ENCODE results near the gene SFXN5. TPM values are rescaled to one million over a fixed set of nuclear protein-coding genes. Genes with fewer than 3 reads are reported as not detected.

The SFXN5 gene
- total RNA-seq, 1 donor from 2014 or later, result 10.3 TPM

DNA sequence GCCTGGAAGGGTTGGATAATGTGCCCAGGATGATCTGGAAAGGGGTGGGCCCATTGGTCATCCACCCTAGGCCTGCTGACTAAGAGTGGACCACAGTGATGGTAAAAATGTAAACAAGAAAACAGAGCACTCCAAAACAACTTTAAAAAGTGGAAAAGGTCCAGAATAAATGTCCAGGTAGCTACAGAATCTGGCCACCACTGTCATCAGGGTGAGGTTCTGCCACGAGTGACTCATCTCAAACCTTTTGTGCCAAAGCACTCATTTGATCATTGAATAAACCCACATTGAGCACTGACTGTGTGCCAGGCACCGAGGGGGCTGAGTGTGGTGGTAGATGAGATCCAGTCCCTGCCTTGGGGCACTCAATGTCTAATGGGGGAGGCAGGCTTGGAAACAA, 89.3 kb downstream of the SFXN5 start:
- intact Hi-C loops (cut with micrococcal nuclease), result no loop called here

DNA sequence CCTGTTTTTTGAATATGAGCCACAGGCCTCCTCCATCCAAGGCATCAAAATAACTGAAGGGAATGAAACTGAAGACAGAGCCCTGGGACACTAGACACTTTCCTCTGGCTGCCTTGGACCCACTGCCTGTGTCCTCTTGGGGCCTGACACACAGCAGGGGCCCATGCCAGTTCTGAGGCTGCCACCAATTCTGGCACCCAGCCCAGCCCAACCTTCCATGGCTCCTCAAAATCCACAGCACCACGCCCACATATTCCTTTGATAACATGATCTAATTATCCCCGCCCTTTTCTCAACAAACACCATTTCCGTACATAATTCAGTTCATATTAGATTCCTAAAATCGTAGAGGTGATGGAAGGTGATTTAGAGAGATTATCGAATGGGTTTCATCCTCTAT, 90.0 kb downstream of the SFXN5 start:
- intact Hi-C loops (cut with micrococcal nuclease), result no loop called here

DNA sequence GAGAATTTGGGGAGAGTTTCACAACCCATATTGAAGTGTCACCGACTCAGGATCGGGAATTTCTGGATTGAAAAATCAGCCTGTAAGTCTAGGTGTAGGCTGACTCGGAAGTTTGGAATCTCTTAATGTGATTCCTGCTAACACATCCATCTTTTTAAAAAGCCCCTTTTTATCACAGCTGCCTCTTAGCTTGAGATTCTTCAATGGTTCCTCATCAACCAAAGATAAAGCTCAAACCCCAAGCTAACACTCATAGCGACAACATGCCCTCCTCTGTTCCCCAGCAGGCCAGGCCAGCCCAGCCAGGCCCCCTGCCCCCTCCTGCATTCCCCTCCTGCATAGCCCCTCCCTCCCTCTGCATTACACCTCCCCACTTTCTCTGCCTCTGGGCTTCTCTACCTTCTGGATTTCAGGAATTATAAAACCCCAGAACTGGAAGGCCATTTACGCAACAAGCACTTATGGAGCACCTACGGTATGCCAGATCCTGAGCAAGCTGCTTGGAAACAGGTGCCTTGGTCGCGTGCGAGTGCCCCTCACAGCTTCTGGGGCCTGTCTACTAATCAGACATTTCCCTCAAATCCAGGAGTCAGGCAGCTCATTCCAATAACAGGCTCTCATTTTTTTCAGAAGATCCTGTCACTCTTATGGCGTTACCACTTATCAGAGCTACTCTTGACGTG, 90.8 kb downstream of the SFXN5 start:
- intact Hi-C loops (cut with micrococcal nuclease), result no loop called here

DNA sequence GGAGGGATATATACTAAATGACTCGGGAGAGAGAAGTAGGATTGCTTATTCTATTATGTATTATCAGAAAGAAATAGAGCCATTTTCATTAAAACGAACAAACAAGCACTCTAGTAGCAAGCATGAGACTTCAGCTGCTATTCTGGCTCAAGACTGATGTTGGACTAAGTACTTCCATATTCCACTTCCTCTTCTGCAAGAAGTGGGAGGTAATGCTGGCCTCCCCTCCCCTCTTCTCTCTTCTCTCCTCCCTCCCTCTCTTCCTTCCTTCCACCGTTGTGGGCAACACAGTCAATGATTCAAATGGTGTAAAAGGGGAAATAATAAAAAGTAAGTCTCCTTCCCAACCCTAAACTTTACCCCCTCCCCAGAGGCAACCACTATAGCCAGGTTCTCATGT, 91.6 kb downstream of the SFXN5 start:
- intact Hi-C loops (cut with micrococcal nuclease), result no loop called here

DNA sequence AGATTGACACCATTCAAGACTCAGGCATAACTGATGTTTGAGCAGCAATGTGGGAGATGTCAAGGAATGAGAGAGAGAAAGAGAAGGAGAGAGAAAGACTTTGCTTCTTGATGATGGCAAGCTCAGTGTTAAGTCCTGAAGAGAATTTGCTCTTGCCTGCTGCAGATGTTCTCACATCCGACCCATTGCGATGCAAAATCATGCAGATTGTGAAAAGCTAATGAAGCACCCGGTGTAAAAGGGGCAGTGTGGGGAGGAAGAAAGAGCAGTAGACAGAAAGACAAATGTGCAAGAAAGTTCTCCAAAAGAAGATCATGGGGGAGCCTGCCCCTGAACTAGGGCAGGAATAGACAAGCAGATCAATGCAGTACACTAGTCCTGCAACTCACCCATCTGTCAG, 96.5 kb downstream of the SFXN5 start:
- intact Hi-C loops (cut with micrococcal nuclease), result no loop called here

DNA sequence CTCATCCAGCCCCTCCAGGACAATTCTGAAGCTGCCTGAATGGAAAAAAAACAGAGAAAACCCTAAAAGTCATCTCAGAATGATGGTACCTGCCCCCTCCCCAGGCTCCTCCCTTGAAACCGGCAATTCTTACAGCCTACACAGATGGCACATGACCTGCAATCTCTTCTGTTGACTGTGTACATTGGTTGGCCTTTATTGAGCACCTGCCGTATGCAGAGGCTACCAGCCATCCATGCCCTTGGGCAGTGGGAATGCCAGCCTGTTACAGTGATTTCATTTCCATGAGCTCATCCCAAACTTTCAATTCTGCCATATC, 97.1 kb downstream of the SFXN5 start:
- intact Hi-C loops (cut with micrococcal nuclease), result loop anchor here (5.0 kb wide), 1 partner anchor 203 kb away; no protein-coding TSS in a partner anchor

DNA sequence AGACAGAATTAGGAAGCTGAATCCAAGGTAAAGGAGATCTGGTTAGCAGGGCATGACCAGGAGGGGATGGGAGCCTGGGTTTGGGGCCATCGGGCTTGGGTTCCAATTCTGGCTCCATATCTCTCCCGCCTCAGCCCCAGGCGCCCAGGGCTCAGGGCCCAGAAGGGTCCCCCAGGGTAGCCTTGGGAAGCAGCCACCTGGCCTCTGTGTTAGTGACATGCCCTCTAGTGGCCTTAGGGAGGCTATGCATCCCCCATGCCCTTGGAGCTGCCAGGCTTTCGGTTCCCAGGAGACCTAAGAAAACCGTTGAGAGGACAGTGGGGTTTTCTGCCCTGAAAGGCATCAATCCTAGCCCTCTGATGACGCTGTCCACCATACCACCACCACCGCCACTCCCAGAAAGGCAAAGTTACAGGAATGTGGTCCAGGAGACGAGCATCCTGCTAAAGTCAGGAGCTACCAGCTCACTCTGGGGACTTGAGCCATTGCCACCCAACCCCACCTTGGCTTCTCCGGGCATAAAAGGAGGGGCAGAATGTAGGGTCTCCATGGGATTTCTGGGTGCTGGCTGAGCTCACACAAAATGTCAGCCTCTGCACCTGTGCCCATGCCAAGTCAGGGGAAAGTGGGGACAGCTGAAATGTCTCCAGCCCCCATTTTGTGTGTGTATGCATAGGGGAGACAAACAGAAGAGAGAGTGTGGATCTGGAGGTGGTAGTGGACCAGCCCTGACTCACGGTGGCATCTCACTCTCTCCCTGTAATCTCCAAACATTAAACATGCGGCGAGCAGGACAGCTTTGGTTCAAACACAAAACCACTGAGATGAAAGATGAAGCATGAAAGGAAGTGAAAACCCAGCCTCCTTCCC, 97.7 kb downstream of the SFXN5 start:
- intact Hi-C loops (cut with micrococcal nuclease), result loop anchor here (1.0 to 5.0 kb wide), 4 partner anchors 20 to 204 kb away; no protein-coding TSS in a partner anchor

DNA sequence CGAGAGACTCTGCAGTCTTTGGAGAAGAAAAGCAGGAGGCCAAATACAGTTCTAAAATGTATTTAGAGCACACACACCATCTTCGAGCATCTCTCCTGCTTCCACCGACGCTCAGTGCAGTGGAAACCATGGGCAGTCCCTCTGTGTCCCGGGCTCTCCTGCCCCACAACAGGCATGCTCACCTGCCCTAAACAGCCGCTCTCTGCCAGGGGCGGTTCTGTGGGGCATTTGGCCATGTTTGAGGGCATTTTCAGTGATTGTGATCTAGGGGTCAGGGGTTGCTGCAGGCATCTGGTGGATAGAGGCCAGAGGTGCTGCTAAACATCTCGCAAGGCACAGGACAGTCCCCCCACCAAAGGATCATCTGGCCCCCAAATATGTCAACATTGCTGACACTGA, 98.4 kb downstream of the SFXN5 start:
- intact Hi-C loops (cut with micrococcal nuclease), result loop anchor here (1.0 to 5.0 kb wide), 4 partner anchors 19 to 204 kb away; no protein-coding TSS in a partner anchor

DNA sequence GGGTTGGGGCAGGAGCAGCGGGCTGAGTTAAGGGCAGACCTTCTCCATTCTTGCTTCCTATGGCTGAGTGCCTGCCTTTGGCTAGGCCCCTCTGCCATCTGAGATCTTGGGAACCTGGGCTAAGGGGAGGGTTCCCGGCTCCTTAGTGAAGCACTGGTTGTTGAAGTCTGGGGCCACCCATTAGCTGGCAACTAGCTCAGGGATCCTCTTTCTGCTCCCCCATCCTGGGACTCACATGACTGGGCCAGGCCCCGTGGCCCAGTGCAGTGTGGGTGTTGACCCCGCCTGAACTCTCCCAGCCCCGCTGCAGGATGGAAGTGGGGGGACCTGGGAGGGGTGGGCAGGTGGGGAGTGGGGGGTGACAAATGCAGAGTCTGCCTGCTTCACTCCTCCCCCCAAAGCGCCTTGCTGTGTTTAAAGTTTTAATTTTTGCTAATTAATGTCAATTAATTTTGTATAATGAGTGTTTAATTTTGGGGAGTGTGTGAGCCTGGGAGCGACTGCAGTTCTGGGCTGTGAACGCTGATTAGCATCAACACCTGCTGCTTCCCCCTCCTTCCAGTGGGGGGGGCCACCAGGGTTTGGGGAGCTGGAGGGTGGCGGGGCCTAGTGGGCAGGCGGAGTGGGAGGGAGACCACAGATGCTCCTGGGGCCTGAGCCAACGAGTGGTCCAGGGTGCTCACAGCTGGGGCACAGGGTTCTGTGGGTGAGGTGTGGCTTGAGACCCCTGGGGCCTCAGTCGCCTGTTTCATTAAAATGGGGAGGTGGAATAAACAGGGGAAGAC, 99.0 kb downstream of the SFXN5 start:
- intact Hi-C loops (cut with micrococcal nuclease), result loop anchor here (1.0 to 5.0 kb wide), 4 partner anchors 18 to 205 kb away; no protein-coding TSS in a partner anchor

DNA sequence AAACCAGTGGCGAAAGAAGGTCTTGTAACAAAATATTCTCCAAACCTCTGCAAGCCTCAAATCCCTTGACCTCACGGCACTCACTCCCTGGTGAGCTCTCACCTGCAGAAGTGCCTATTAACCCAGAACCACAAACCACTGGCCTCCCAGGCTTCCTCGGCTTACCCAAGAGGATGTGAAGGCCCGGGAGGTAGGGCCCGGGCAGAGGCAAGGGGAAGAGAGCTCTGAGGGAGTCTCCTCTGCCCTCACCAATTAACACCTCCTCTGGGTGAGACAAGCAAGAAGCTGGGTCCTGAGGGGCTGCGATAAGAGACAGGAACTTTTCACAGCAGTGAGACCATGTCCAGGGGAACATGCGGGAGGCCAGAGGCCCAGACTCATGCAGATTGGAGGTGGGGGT, 100.5 kb downstream of the SFXN5 start:
- intact Hi-C loops (cut with micrococcal nuclease), result loop anchor here (5.0 kb wide), 1 partner anchor 206 kb away; no protein-coding TSS in a partner anchor

DNA sequence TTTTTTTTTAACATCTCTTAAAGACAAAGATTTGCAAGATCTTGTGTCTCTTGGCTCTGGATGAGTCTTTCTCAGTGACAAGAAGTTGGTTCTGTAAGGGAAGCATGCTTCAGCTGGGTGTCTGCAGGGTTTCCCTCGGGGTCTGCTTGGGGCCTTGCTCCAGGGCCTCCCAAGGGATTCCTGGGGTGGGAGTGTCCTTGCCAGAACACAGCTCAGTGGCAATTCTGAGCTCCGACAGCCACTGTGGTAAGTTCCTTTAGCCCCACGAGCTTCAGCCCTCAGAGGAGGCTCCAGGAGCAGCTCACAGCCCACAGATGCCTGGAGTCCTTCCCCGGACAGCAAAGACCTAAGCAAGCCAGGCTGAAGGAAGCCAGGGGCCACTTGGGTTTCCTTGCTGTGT, 101.8 kb downstream of the SFXN5 start:
- intact Hi-C loops (cut with micrococcal nuclease), result loop anchor here (5.0 kb wide), 1 partner anchor 208 kb away; no protein-coding TSS in a partner anchor

DNA sequence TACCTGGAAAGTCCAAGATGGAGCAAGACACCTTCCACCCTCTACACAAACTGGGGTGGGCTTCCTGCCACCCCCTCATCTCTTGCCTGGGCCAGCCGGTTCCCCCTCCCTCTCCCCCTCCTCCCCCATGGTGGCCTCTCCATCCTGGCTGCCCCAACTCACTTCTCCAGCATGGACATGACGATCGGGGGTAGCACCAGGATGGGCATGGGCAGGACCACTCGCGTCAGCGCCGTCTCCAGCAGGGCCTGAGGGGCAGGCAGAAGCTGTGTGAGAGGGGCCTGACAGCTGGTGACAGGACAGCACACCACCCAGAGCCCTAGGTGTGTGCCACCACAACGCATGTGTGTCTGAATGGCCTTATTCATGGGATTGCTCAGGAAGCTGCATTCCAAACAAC, 103.2 kb downstream of the SFXN5 start:
- intact Hi-C loops (cut with micrococcal nuclease), result no loop called here

DNA sequence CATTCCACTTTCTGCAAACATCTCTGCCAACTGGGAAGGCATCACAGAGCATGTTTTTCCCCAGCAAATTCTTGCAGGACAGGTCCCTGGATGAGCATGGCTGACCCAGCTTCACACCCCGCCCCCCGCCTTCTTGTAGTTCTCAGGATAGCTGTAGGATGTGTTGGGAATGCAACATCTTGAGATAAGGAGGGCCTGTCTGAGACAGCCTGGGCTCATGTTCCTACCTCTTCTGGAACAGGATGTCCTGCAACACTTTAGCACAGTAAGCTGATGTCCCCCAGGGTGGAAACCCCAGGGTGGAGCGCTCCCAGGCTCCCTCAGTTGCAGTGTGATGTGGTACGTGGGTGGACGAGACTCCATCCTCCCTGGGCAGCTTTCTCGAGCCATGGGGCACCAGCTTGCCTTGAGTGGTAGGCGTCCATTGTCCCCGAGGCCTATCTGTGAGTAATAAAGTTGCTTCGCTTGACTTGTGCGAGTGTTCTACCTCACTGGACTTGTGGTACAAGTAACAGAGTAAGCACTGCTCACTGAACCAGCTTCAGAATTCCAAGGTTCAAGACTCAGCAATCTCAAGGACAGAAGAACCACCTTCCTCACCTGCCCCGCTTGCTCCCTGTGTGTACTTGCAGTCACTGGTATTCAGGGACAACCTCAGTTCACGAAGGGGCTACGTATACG, 105.6 kb downstream of the SFXN5 start:
- intact Hi-C loops (cut with micrococcal nuclease), result no loop called here

DNA sequence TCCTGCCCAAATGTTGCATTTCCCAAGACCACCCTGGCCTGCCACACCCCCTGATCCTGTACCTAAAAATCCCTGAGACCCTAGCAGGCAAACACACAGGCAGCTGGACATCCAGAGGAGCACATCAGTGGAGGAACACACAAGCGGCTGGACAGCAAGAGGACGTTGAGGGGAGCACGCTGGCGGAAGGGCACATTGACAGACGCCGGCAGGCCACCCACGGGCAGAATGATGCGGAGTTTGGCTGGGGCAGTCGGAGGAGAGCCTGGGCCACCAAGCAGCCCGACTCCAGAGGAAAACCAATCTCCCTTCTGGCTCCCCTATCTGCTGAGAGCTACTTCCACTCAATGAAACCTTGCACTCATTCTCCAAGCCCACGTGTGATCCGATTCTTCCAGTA, 106.5 kb downstream of the SFXN5 start:
- intact Hi-C loops (cut with micrococcal nuclease), result no loop called here

DNA sequence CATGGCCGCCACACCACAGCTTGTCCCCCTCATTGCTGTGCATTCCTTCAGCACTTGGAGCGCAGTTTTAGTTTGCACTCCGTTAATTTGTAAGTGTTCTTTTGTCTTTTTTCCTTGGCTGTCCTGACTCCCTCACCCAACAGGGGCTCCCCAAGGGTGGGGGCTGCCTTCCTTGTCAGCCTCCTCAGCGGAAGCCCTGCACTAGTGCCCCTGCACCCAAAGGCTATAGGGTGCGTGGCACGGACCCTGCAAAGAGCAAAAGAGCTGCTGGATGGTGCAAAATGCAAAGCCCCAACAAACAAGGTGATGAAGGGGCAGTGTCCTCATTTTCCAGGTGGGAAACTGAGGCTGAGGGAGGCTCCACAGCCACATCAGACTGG, 107.4 kb downstream of the SFXN5 start:
- intact Hi-C loops (cut with micrococcal nuclease), result no loop called here

DNA sequence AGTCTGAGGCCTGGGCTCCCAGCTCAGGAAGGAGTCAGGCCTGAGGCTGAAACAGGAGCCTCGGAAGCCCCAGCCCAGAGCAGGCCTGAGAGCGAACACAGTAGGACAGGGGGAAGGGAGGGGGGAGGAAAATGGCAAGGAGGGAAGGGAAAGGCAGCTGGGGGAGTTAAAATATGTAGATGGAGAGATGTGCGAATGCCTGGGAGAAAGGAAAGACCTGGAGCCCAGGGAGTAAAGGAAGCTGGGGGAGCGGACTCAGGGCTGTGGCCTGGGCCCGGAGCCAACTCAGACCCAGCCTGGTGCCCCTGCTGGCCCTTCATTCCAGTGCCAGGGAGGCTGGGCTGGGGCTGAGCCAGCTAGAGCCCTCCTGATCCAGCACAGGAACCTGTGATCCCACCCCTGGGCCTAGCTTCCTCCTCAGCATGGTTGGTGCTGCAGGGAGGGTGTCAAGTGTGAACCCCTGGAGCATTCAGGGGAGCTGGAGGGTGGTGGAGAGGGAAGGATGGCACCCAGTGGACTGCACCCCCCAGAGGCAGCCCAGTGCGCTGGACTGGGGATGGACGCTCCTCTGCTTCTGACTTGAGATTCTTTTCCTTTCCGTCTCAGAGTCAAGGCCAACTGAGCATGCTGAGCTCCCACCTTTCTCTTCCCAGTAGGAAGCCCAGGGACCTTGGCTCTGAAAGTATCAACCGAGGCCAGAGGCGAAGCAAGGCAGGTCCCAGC, 107.9 kb downstream of the SFXN5 start:
- intact Hi-C loops (cut with micrococcal nuclease), result no loop called here

DNA sequence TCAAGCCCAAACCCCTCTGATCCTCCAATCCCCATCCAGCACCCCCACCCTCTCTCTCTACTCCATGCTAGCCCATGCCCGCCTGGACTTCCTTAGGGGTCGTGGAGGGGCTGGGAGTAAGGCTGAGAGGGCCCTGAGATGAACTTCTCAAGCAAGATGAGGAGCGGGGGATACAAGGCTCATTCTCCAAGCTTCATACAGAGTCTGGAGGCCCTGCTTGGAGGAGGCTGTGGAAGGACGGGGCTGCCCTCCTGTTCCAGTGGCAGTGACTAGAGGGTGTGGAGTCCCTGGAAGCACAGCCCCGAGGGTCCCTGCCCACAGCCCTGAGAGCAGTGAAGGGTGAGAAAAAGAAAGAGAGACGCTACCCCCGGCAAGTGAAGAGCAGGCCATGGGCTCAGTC, 108.6 kb downstream of the SFXN5 start:
- intact Hi-C loops (cut with micrococcal nuclease), result no loop called here

DNA sequence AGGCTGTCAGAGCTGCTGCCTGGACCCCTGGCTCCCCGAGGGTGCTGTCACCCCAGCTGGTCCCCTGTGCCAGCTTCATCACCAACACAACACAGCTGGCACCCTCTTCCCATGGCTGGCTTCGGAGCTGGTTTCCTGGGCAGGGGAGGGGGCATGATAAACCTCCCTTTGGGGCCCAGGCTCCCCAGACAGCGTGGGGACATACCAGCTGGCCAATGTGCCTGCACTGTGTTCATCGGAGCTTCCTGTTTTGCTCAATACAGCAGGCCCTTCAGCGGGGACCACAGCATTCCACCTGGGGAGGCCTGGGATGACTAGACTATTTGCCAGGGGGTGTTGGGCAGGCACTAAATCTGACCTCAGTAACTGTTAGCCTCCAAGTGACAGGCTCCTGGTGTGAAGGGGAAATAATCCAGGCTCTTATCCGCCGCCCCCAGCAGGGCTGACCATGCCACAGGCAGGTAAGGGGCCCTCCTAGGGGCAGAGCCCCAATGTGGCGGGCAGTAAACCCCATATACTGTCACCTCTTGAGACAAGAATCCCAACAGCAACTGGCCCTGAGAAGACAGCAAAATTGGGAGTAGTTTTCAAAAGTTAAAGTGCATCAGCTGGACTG, 109.6 kb downstream of the SFXN5 start:
- intact Hi-C loops (cut with micrococcal nuclease), result no loop called here

DNA sequence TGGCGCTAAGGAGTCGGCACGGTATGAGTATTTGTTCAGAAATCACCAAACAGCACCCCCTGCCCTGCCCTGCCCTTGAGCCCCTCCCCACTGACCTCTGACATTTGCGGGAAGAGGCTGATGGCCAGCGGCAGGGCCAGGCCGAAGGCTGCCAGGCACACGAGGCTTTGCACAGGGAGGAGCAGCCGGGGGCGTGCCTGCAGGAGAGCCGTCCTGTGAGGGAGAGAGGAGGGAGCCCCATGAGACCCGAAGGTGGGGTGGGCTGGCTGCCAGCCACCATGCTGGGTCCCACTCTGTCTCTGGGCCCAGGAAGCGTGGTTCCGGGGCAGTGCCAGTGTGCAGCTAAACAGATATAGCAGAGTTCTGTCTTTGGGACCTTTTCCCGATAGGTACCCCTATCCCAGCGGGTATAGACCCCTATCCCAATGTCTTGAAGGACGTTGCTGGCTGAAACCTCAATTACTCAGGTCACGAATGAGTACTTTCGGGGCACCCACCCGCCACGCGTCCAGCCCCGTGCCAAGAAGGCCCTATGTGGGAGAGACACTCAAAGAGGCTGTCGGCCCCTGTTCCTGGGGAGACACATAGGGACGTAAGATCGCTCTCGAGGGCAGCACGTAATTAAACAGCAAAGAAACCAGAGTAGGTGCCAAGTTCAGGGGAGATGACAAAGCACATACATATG, 110.3 kb downstream of the SFXN5 start:
- intact Hi-C loops (cut with micrococcal nuclease), result no loop called here
